ENCODE data around the gene TRIM64. TPM values are rescaled to one million over a fixed set of nuclear protein-coding genes. Genes with fewer than 3 reads are reported as not detected.
"Not testable (repeated sequence)": the region's sequence is repeated elsewhere in the genome, so short reads cannot be mapped to it uniquely, and the experiment has no call there.

TRIM64 gene
- total RNA-seq, result not detected

GRCh38 chr11:89965737-89966136 is at the start of gene TRIM64:
TRIM64 (plus strand) TSS chr11:89966037; CDS start chr11:89968504, 2,467 bp downstream.
- H3K9me3 ChIP-seq; H3K27ac ChIP-seq; intact Hi-C loops (cut with DNase I); H3K4me3 ChIP-seq; H3K36me3 ChIP-seq; H3K27me3 ChIP-seq (replicated peaks; ENCODE audit: insufficient read depth); H3K4me1 ChIP-seq (replicated peaks); DNase-seq (ENCODE audit: low spot score): not testable (repeated sequence)
- WGBS, result 100% methylated on average over 1 of the region's 4 CpGs

GRCh38 chr11:89922195-89922660 is 43.6 kb upstream of the TRIM64 start, which contains the start of gene TRIM49D1:
TRIM49D1 (minus strand) TSS chr11:89922245; CDS start chr11:89917710, 4,535 bp downstream.
- no peak for TF ChIP-seq CTCF (IDR thresholded peaks at IDR 0.05)
- intact Hi-C loops (cut with DNase I), result no loop called here
- no peaks in the 10 kb centered on the region for H3K4me1 ChIP-seq (replicated peaks)
- 46% methylated on average over 3 of the region's 3 CpGs for WGBS
- H3K27ac ChIP-seq, result no peak within 1 kb of the TSS
- DNase-seq (ENCODE audit: low spot score), result no peak
- no peaks in the 10 kb centered on the region for H3K9me3 ChIP-seq
- H3K4me3 ChIP-seq, result no peak within 1 kb of the TSS
- H3K36me3 ChIP-seq, result no peaks in the 10 kb centered on the region
- H3K27me3 ChIP-seq (replicated peaks; ENCODE audit: insufficient read depth), result no peaks in the 10 kb centered on the region

GRCh38 chr11:89923764-89924163 is 42.1 kb upstream of the TRIM64 start, which contains the start of gene TRIM49D2:
TRIM49D2 (plus strand) TSS chr11:89924064; CDS start chr11:89926762, 2,698 bp downstream.
- intact Hi-C loops (cut with DNase I); H3K4me3 ChIP-seq: not testable (repeated sequence)

GRCh38 chr11:89960833-89961232 is 5.0 kb upstream of the TRIM64 start:
- H3K27me3 ChIP-seq (replicated peaks; ENCODE audit: insufficient read depth); H3K4me1 ChIP-seq (replicated peaks); H3K36me3 ChIP-seq; H3K4me3 ChIP-seq; H3K9me3 ChIP-seq; H3K27ac ChIP-seq; DNase-seq (ENCODE audit: low spot score); intact Hi-C loops (cut with DNase I): not testable (repeated sequence)
- 86% methylated on average over 6 of the region's 6 CpGs for WGBS

More at GRCh38 chr11:89923764-89924163, 42.1 kb upstream of the TRIM64 start, which contains the start of gene TRIM49D2:
- not testable (repeated sequence) for H3K27me3 ChIP-seq (replicated peaks; ENCODE audit: insufficient read depth); H3K36me3 ChIP-seq; H3K4me1 ChIP-seq (replicated peaks); H3K27ac ChIP-seq; H3K9me3 ChIP-seq; DNase-seq (ENCODE audit: low spot score)
- 88% methylated on average over 2 of the region's 6 CpGs for WGBS

Small RNA genes within 50 kb of the gene (small RNA-seq; reads per million reads assigned to genes)
- gene AP004607.1, result 0 reads per million in 2 donors

Other genes with a start within 250 kb of the TRIM64 start
- 1 to 10 TPM in 1 of 2 donors, not detected in 1; 1.7 TPM for gene TRIM49, start 157.5 kb upstream of the TRIM64 start, total RNA-seq
- not detected for gene TRIM64B, start 87.5 kb upstream of the TRIM64 start, total RNA-seq
- gene TRIM49D1, start 43.8 kb upstream of the TRIM64 start, total RNA-seq, result not detected
- gene TRIM49D2, start 42.0 kb upstream of the TRIM64 start, total RNA-seq, result under 1 TPM in 1 of 2 donors, not detected in 1; 0.62 TPM
- gene TRIM49C, start 65.1 kb downstream of the TRIM64 start, total RNA-seq, result under 1 TPM in 1 of 2 donors, not detected in 1; 0.34 TPM
- gene UBTFL1, start 119.9 kb downstream of the TRIM64 start, total RNA-seq, result not detected
- 10 to 100 TPM in 1 of 2 donors, under 1 TPM in 1; 0.27 to 38.9 TPM for gene NAALAD2, start 168.6 kb downstream of the TRIM64 start, total RNA-seq

Data from prostate gland (tissue), 2 donors.